ENCODE results near the gene IER5L.

IER5L gene

DNA sequence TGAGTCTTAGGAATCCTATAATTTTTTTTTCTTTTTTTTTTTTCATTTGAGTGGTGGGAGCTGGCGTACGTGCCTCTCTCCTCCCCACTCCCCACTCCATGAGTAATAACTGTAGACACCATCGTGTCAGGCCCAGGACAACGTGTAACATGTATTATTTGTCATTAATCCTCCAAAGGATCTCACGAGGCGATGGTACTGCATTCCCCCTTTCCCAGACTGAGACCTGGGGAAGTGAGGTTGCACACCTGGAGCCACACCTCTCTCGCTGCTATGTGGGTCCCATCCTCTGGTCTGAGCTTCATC is 6.1 kb upstream of the IER5L start:
- H2AFZ ChIP-seq (ENCODE audit: low read depth, low read length) = no peak overlapping the region
- H3K9ac ChIP-seq (ENCODE audit: low read depth, low read length) = no peak overlapping the region
- no peaks in the 10 kb centered on the region for H3K9me3 ChIP-seq (ENCODE audit: insufficient read depth, low read length, severe bottlenecking)
- no peak overlapping the region for H3K4me2 ChIP-seq (ENCODE audit: insufficient read depth, low read length)
- H3K27me3 ChIP-seq (ENCODE audit: insufficient read depth, low read length, poor library complexity) = peaks cover 1% of the 10 kb centered on the region
- H3K4me1 ChIP-seq (ENCODE audit: insufficient read depth, low read length) = no peaks in the 10 kb centered on the region
- H3K27ac ChIP-seq (ENCODE audit: low read length) = no peak overlapping the region
- ATAC-seq (ENCODE audit: insufficient read depth, low read depth) (no peak), DNase-seq (no peak)
- TF ChIP-seq, protein P1, sequence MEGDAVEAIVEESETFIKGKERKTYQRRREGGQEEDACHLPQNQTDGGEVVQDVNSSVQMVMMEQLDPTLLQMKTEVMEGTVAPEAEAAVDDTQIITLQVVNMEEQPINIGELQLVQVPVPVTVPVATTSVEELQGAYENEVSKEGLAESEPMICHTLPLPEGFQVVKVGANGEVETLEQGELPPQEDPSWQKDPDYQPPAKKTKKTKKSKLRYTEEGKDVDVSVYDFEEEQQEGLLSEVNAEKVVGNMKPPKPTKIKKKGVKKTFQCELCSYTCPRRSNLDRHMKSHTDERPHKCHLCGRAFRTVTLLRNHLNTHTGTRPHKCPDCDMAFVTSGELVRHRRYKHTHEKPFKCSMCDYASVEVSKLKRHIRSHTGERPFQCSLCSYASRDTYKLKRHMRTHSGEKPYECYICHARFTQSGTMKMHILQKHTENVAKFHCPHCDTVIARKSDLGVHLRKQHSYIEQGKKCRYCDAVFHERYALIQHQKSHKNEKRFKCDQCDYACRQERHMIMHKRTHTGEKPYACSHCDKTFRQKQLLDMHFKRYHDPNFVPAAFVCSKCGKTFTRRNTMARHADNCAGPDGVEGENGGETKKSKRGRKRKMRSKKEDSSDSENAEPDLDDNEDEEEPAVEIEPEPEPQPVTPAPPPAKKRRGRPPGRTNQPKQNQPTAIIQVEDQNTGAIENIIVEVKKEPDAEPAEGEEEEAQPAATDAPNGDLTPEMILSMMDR (IDR thresholded peaks at IDR 0.05; ENCODE audit: borderline replicate concordance, extremely low read depth, low read length, poor library complexity, severe bottlenecking) = no peak
- no peak for TF ChIP-seq EZH2 (IDR thresholded peaks at IDR 0.05; ENCODE audit: borderline replicate concordance, low read depth, low read length, severe bottlenecking)
- no peaks in the 10 kb centered on the region for H3K36me3 ChIP-seq (ENCODE audit: insufficient read depth, low read length)
- no peaks in the 10 kb centered on the region for H4K20me1 ChIP-seq (ENCODE audit: insufficient read depth, low read length)
- no peaks in the 10 kb centered on the region for H3K79me2 ChIP-seq (ENCODE audit: insufficient read depth, low read length)
- H3K4me3 ChIP-seq (ENCODE audit: low read depth in 1 of 2, low read length in 2 of 2) = no peak overlapping the region

DNA sequence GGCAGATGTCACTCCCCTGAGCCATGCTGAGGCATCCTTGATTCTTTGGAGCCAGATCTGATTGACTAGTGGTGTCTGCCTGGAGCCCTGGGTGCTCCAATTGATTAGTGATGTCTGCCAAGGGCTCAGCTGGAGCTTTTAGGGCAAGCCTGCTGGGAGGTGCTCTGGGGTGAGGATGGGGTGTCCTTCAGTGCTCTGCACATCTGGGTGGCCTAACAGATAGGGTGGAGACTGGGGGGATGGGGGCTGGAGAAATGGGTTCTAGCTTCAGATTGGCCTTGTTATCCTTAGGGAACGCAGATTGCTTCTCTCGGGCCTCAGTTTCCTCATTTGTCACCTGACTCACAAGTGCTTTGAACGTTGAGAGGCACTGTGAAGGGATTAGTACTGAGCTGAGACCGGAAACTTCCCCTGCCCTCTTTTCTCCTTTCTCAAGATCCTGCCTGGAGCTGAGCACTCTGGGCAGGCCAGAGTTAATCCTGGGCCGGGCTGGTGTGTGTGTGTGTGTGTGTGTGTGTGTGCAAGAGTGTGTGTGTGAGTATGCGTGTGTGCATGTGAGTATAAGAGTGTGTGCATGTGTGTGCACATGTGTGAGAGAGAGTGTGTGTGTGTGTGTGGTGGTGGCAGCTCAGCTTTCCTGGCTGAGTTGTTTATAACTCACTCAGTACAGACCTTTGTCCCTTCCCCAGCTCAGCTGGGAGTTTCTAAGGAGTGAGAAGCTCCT is 5.6 kb upstream of the IER5L start:
- Histone ChIP-seq H3K4me1 (ENCODE audit: insufficient read depth, low read length) (peaks cover 2% of the 10 kb centered on the region), H3K4me3 (ENCODE audit: low read depth in 1 of 2, low read length in 2 of 2) (no peak overlapping the region), H2AFZ (ENCODE audit: low read depth, low read length) (no peak overlapping the region), H3K9me3 (ENCODE audit: insufficient read depth, low read length, severe bottlenecking) (no peaks in the 10 kb centered on the region), H3K27ac (ENCODE audit: low read length) (no peak overlapping the region), H3K36me3 (ENCODE audit: insufficient read depth, low read length) (no peaks in the 10 kb centered on the region), H3K4me2 (ENCODE audit: insufficient read depth, low read length) (no peak overlapping the region), H3K27me3 (ENCODE audit: insufficient read depth, low read length, poor library complexity) (peaks cover 4% of the 10 kb centered on the region), H4K20me1 (ENCODE audit: insufficient read depth, low read length) (no peaks in the 10 kb centered on the region), H3K79me2 (ENCODE audit: insufficient read depth, low read length) (no peaks in the 10 kb centered on the region), H3K9ac (ENCODE audit: low read depth, low read length) (no peak overlapping the region)
- TF ChIP-seq, protein P1 (IDR thresholded peaks at IDR 0.05; ENCODE audit: borderline replicate concordance, extremely low read depth, low read length, poor library complexity, severe bottlenecking) = no peak
- no peak for TF ChIP-seq EZH2 (IDR thresholded peaks at IDR 0.05; ENCODE audit: borderline replicate concordance, low read depth, low read length, severe bottlenecking)
- ATAC-seq (ENCODE audit: insufficient read depth, low read depth) = no peak
- no peak for DNase-seq

DNA sequence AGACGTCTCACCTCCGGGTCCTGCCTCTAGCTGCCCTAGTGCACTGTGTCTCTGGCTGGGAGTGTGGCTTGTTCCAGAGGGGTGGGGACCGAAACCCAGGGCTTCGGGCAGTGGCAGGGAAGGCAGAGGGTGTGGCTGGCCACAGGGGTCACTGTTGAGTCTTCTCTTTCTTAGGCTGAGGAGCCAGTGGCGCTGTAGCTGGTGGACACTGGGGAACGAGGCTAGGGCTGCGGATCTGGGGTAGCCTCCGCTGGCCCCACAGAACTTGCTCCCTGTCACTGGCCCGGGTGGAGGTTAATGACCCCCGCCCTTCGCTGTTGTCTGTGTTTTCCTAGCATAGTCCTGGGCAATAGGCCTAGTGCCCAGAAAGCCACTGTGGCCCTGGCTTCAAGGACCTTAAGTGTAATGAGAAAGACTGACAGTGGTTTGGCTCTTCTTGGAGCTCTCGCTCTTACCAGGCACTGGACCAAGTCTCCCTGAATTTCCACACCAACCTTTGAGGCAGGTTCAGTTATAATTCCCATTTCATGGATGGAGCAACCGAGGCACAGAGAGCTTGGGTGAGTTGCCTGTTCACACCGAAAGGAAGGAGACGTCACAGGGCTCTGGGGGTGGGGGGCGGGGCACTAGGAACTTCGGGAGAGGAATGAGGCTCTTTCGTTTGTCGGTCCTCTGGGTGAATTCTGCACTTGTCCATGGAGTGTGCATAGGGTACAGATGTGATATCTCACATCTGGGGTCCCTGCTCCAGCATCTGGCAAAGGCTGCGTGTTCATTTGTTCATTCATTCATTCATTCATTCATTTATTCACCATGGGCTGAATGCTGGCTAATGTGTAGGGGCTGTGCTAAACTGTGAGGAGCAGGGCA is 4.8 kb upstream of the IER5L start:
- Histone ChIP-seq H3K9ac (ENCODE audit: low read depth, low read length) (no peak overlapping the region), H3K4me1 (ENCODE audit: insufficient read depth, low read length) (peaks cover 10% of the 10 kb centered on the region), H3K36me3 (ENCODE audit: insufficient read depth, low read length) (no peaks in the 10 kb centered on the region), H3K4me2 (ENCODE audit: insufficient read depth, low read length) (no peak overlapping the region), H4K20me1 (ENCODE audit: insufficient read depth, low read length) (no peaks in the 10 kb centered on the region), H2AFZ (ENCODE audit: low read depth, low read length) (no peak overlapping the region), H3K79me2 (ENCODE audit: insufficient read depth, low read length) (no peaks in the 10 kb centered on the region), H3K4me3 (ENCODE audit: low read depth in 1 of 2, low read length in 2 of 2) (no peak overlapping the region), H3K9me3 (ENCODE audit: insufficient read depth, low read length, severe bottlenecking) (no peaks in the 10 kb centered on the region), H3K27me3 (ENCODE audit: insufficient read depth, low read length, poor library complexity) (peaks cover 12% of the 10 kb centered on the region), H3K27ac (ENCODE audit: low read length) (no peak overlapping the region)
- no peak for DNase-seq
- no peak for ATAC-seq (ENCODE audit: insufficient read depth, low read depth)
- TF ChIP-seq EZH2 (IDR thresholded peaks at IDR 0.05; ENCODE audit: borderline replicate concordance, low read depth, low read length, severe bottlenecking) = no peak
- TF ChIP-seq, protein P1 (IDR thresholded peaks at IDR 0.05; ENCODE audit: borderline replicate concordance, extremely low read depth, low read length, poor library complexity, severe bottlenecking) = peak; percentile 22

Measured in DND-41 (cell line).